GM23248 (cell line): ENCODE data around the gene MVP. TPM values are rescaled to one million over a fixed set of nuclear protein-coding genes. Genes with fewer than 3 reads are reported as not detected.
"Not testable (repeated sequence)": the region's sequence is repeated elsewhere in the genome, so short reads cannot be mapped to it uniquely, and the experiment has no call there.

Experiments used
- DNase-seq: peaks from one replicate; pipeline ENCODE4 v3.0.0-alpha.2; 2015
- H2AFZ ChIP-seq: fragments of 200-600 bp; sonication (generic); 2 replicates; pipeline ENCODE4 v1.6.1; 2016; ENCODE audit warnings: antibody characterized with exemption
- H3F3A ChIP-seq: fragments of 200-600 bp; sonication (generic); 2 replicates; pipeline ENCODE4 v1.6.1; 2016; ENCODE audit warnings: mild to moderate bottlenecking, antibody characterized with exemption, mixed run types; ENCODE audit not compliant: insufficient read depth
- H3K27ac ChIP-seq: fragments of 200-600 bp; sonication (generic); 2 replicates; pipeline ENCODE4 v1.5.1; 2016; ENCODE audit warnings: mild to moderate bottlenecking
- H3K27me3 ChIP-seq: fragments of 200-600 bp; sonication (generic); replicated peaks from 2 replicates; pipeline ENCODE4 v1.6.1; 2016; ENCODE audit warnings: mild to moderate bottlenecking; ENCODE audit not compliant: insufficient read depth
- H3K36me3 ChIP-seq: fragments of 200-600 bp; sonication (generic); 2 replicates; pipeline ENCODE4 v1.6.1; 2016; ENCODE audit warnings: low read depth, mild to moderate bottlenecking
- H3K4me1 ChIP-seq: fragments of 200-600 bp; sonication (generic); 2 replicates; pipeline ENCODE4 v1.6.1; 2016; ENCODE audit warnings: mild to moderate bottlenecking; ENCODE audit not compliant: insufficient read depth
- H3K4me2 ChIP-seq: fragments of 200-600 bp; sonication (generic); one replicate; pipeline ENCODE4 v1.6.1; 2016; ENCODE audit warnings: mild to moderate bottlenecking; ENCODE audit not compliant: unreplicated experiment
- H3K4me3 ChIP-seq: fragments of 200-600 bp; sonication (generic); 2 replicates; pipeline ENCODE4 v1.5.1; 2016; ENCODE audit warnings: mild to moderate bottlenecking
- H3K79me2 ChIP-seq: fragments of 200-600 bp; sonication (generic); 2 replicates; pipeline ENCODE4 v1.6.1; 2016; ENCODE audit warnings: mild to moderate bottlenecking; ENCODE audit not compliant: insufficient read depth
- H3K9ac ChIP-seq: fragments of 200-600 bp; sonication (generic); 2 replicates; pipeline ENCODE4 v1.6.1; 2016; ENCODE audit warnings: mild to moderate bottlenecking
- H3K9me2 ChIP-seq: fragments of 200-600 bp; sonication (generic); 2 replicates; pipeline ENCODE4 v1.6.1; 2016; ENCODE audit warnings: mixed run types, mild to moderate bottlenecking, moderate library complexity; ENCODE audit not compliant: insufficient read depth
- H3K9me3 ChIP-seq: fragments of 200-600 bp; sonication (generic); one replicate; pipeline ENCODE4 v1.6.1; 2017; ENCODE audit warnings: low read depth
- H4K20me1 ChIP-seq: fragments of 200-600 bp; sonication (generic); 2 replicates; pipeline ENCODE4 v1.6.0; 2016; ENCODE audit not compliant: insufficient read depth
- EZH2 ChIP-seq: fragments of 200-600 bp; sonication (generic); IDR thresholded peaks from 2 replicates; pipeline ENCODE4 v1.6.1; 2018; ENCODE audit warnings: antibody characterized with exemption, mild to moderate bottlenecking; ENCODE audit not compliant: insufficient read depth, poor library complexity, severe bottlenecking
- EZH2phosphoT487 ChIP-seq: fragments of 200-600 bp; sonication (generic); IDR thresholded peaks from 2 replicates; pipeline ENCODE4 v1.6.1; 2018; ENCODE audit warnings: antibody characterized with exemption, moderate library complexity, mild to moderate bottlenecking, low read depth; ENCODE audit not compliant: insufficient read depth
- WGBS, 2 experiments: methylation state at CpG; one replicate each; pipeline ENCODE4 v1.1.6; 2015 to 2017; ENCODE audit warnings: low lambda C conversion rate in 2 of 2, low coverage in 1 of 2; ENCODE audit errors: missing lambda C conversion rate in 2 of 2; 5-methylcytosine and 5-hydroxymethylcytosine counted together
- in situ Hi-C: fragments of 300-500 bp; cut with MboI; formaldehyde crosslinking; loops from 2 replicates; pipeline ENCODE4 v1.15.0; 2020
- polyA plus RNA-seq: library from polyadenylated mRNA; unstranded; fragments of >200 nt; fragmentation: Nextera tagmentation; extraction: Ambion mirVana; gene quantifications from 2 replicates; pipeline ENCODE4 v1.2.1, GENCODE V29; 2016
- total RNA-seq: library from RNA; depleted of rRNA; stranded (reverse); fragments of >200 nt; shearing (Covaris generic); gene quantifications from 2 replicates; pipeline ENCODE4 v1.2.3, GENCODE V29; 2014; rRNA removed

MVP gene
- total RNA-seq (272 and 296 TPM in 2 replicates), polyA plus RNA-seq (230 and 235 TPM in 2 replicates)

DNA sequence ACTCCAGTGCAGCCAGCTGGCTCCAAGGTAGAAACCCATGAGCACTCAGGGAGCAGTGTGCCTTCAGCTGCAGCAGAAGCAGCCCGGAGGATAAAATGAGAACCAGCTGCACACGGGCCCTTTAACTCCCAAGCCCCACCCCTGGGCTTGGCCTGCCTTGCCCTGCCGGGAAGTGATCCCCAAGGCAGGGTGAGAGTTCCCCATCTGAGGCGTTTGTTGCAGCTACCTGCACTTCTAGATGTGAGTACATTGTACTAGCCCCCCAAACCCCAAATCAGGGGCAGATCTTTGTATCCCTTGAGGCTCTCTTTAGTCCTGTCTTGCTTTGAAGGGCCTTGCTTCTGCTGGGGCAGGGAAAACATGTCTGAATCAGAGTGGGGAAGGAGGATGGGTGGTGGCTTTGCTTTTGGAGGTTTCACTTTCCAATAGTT, at the start of gene MVP:
Gene MVP, plus strand, starts transcription at position 192 of the 431 bp plus-strand sequence. CDS start 10,088 bp downstream, outside the sequence.
- H3K9me3 ChIP-seq, result no peaks in the 10 kb centered on the region
- peak within 1 kb of the TSS; percentile 88 for H3K9ac ChIP-seq
- no peaks in the 10 kb centered on the region for H4K20me1 ChIP-seq
- H3K27me3 ChIP-seq, result no peaks in the 10 kb centered on the region
- peaks cover 85% of the 10 kb centered on the region for H3K79me2 ChIP-seq
- DNase-seq, result peak; percentile 87
- H3K4me2 ChIP-seq, result peak within 1 kb of the TSS; percentile 99
- 2 to 4% methylated on average over 4 of the region's 4 CpGs for WGBS, 2 experiments
- TF ChIP-seq EZH2, result no peak
- no peak for TF ChIP-seq EZH2phosphoT487
- peak within 1 kb of the TSS; percentile 93 for H3K27ac ChIP-seq
- in situ Hi-C loops, result no loop called here
- H3K36me3 ChIP-seq, result no peaks in the 10 kb centered on the region
- peak within 1 kb of the TSS; percentile 58 for H2AFZ ChIP-seq
- no peaks in the 10 kb centered on the region for H3K9me2 ChIP-seq
- peaks cover 53% of the 10 kb centered on the region for H3F3A ChIP-seq
- peak within 1 kb of the TSS; percentile 100 for H3K4me3 ChIP-seq
- H3K4me1 ChIP-seq, result peaks cover 46% of the 10 kb centered on the region

DNA sequence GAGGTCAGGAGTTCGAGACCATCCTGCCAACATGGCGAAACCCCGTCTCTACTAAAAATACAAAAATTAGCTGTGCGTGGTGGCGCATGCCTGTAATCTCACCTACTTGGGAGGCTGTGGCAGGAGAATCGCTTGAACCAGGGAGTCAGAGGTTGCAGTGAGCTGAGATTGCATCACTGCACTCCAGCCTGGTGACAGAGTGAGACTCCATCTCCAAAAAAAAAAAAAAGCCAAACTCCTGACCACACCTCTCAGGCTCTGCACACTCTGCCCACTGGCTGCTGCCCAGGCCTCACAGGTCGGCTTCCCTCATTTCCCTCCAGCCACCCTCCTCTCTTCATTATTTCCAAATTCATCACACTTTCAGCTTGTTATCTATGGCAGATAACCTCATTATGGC, 47.9 kb upstream of the MVP start:
- in situ Hi-C loops, H3K36me3 ChIP-seq, H3F3A ChIP-seq, H3K4me1 ChIP-seq, H3K4me2 ChIP-seq, H4K20me1 ChIP-seq, H3K27me3 ChIP-seq, H3K27ac ChIP-seq, H3K9me2 ChIP-seq, DNase-seq, H3K9me3 ChIP-seq, H3K4me3 ChIP-seq, H2AFZ ChIP-seq, H3K79me2 ChIP-seq, H3K9ac ChIP-seq: not testable (repeated sequence)
- WGBS, 2 experiments, result 71 to 73% methylated on average over 7 of the region's 7 CpGs

DNA sequence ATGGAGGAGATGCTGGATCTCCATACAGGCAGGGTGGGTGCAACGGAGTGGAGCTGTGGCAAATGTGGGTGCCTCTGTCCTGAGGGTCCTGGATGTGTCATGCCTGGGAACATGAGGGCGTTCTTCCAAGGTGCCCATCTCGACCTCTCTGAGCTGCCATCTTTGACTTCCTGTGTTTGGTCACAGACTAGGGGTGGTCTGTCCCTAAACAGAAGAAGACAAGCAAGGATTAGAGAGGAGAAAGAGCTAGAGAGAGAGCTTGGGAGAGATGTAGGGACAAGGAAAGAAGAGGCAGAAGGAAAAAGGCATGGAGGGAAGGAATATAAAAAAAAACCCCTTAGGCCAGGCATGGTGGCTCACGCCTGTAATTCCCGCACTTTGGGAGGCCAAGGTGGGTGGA, 45.5 kb upstream of the MVP start:
- no peaks in the 10 kb centered on the region for H3F3A ChIP-seq
- in situ Hi-C loops, result no loop called here
- no peak overlapping the region for H3K27ac ChIP-seq
- TF ChIP-seq EZH2phosphoT487, result no peak
- no peak for TF ChIP-seq EZH2
- H3K36me3 ChIP-seq, result no peaks in the 10 kb centered on the region
- H3K4me1 ChIP-seq, result no peaks in the 10 kb centered on the region
- H3K4me2 ChIP-seq, result no peak overlapping the region
- H3K4me3 ChIP-seq, result no peak overlapping the region
- no peaks in the 10 kb centered on the region for H3K79me2 ChIP-seq
- H3K27me3 ChIP-seq, result peaks cover 3% of the 10 kb centered on the region; the same call in 1 of the 2 replicates
- H3K9me3 ChIP-seq, result no peaks in the 10 kb centered on the region
- no peaks in the 10 kb centered on the region for H3K9me2 ChIP-seq
- H4K20me1 ChIP-seq, result no peaks in the 10 kb centered on the region
- H2AFZ ChIP-seq, result no peak overlapping the region
- no peak for DNase-seq
- H3K9ac ChIP-seq, result no peak overlapping the region
- WGBS, 2 experiments, result 65 to 68% methylated on average over 5 of the region's 5 CpGs

DNA sequence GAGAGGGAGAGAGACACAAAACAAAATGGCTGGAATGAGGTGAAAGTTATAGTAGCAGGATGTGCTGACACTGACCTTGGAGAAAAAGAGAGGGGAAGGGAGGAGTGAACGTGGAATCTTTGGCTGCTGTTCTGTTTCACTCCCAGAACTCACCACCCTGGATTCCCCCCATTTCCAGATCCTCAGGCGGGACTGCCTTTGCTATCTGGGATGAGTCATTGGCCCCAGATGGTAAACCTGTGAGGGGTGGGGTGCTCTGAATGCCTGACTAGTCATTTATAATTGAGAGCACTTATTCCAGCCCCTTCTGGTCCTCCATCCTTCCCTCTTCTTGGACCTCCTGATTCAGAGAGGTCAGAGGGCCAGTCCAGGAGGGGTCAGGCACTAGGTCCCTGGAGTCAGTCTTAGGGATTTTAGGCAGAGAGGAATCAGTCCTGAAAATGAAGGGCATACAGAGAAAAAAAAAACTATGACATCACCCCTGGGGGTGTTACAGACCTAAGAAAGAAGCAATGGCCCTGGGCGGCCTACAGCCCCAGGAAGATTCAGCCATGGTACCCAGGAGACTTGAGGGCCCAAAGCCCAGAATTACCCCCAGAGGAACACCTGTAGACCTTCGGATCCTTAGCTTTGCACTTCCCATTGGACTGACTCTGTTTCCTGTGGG, 44.4 kb upstream of the MVP start:
- Histone ChIP-seq H3K27ac (no peak overlapping the region), H3K9me2 (no peaks in the 10 kb centered on the region), H3K9ac (no peak overlapping the region), H2AFZ (no peak overlapping the region), H3K4me3 (no peak overlapping the region), H4K20me1 (no peaks in the 10 kb centered on the region), H3K36me3 (no peaks in the 10 kb centered on the region), H3K4me2 (no peak overlapping the region), H3K4me1 (no peaks in the 10 kb centered on the region), H3K27me3 (peaks cover 6% of the 10 kb centered on the region; the same call in 1 of the 2 replicates), H3F3A (no peaks in the 10 kb centered on the region), H3K79me2 (no peaks in the 10 kb centered on the region), H3K9me3 (no peaks in the 10 kb centered on the region)
- 59 to 64% methylated on average over 4 of the region's 4 CpGs for WGBS, 2 experiments
- peak; percentile 43 for DNase-seq
- TF ChIP-seq EZH2, result no peak
- no peak for TF ChIP-seq EZH2phosphoT487
- in situ Hi-C loops, result no loop called here
